Measurements from ENCODE around the gene DIP2C.
"Not testable (repeated sequence)": the region's sequence is repeated elsewhere in the genome, so short reads cannot be mapped to it uniquely, and the experiment has no call there.

Gene DIP2C

GRCh38 chr10:673492-673891 is 16.0 kb downstream of the DIP2C start:
- no peak for DNase-seq

GRCh38 chr10:672992-673391 is 16.5 kb downstream of the DIP2C start:
- no peak for DNase-seq

DNA sequence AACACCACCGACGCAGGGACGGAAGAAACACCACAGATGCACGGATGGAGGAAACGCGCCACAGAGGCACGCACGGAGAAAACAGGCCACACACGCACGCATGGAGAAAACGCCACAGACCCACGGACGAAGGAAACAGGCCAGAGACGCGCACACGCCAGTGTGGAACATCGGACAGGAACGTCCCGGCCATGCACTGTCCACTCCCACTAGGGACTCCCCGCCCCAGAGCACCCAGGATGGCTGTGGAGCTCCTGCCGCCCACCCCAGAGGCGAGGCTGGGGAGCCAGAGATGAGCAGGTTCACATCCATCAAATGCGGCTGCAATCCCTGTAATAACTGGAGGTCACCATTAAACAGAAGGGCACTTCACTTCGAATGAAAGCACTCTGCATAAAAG is 17.3 kb downstream of the DIP2C start:
- DNase-seq = no peak

- DNase-seq = no peak
These were observed 18.5 kb downstream of the DIP2C start for GRCh38 chr10:670990-671389.

DNA sequence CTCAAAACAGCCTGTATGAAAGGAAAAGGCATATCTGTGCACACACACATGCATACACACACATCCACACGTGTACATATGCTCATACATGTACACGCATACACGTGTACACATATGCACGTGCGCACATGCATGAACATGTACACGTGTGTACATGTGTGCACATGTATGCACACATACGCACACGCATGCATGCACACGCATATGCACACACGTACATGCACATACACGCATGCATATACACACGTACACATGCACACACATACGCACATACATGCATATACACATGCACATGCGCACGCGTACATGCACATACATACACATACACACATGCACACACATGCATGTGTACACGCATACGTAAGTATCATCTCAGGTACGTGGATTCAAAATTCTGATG is 19.4 kb downstream of the DIP2C start:
- no peak for DNase-seq

- no peak for DNase-seq
These were observed 20.5 kb downstream of the DIP2C start for GRCh38 chr10:668786-669485.

- no peak for DNase-seq
These were observed 21.8 kb downstream of the DIP2C start for GRCh38 chr10:667602-668143.

DNA sequence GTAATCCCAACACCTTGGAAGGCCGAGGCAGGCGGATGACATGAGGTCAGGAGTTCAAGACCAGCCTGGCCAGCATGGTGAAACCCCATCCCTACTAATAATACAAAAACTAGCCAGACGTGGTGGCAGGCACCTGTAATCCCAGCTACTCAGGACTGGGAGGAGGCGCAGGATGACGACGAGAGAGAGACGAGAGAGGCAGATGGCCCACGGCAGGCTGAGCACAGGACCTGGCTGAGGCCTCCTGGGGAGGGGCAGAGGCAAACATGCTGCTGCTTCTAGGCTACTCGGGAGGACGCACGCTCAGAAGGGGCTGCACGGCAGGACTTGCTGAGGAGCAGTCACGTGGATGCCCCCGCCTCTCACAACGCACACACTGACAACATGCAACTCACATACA is 22.4 kb downstream of the DIP2C start:
- no peak for DNase-seq

DNA sequence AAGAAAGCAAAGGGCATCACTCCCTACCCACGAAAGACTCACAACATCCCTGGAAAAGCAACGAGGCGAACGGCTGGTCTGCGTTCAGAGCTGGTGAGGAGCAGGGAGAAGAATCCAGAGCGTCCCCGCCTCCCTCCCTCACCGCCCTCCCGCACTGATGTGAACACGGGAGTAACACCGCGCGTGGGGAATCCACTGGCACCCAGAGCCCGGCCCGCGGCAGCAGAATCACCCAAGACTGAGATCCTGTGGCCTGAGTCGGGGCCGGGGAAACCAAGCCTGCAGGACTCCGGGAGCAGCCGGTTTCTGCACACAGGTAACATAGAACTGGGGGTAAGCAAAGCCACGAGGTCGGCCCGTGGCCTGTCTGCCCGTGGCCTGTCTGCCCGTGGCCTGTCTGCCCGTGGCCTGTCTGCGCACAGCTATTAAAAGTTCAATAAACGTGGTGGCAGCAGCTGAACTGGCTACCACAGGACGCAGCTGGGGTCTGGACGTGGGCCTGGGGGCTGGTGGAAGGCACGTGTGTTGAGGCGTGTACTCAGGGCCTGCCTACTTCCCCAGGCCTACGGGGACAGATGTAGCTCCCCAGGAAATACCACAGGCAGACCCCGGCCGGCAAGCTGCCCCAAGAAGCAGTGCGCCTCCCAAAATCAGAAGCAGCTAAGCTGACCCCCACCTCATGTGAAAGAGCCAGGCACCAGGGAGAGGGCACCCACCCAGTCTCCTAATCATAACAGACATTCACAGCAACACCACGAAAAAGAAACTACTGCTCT is 23.0 kb downstream of the DIP2C start:
- DNase-seq = no peak

- no peak for DNase-seq
These were observed 23.8 kb downstream of the DIP2C start for GRCh38 chr10:665579-666091.

- DNase-seq = no peak
These were observed 24.6 kb downstream of the DIP2C start for GRCh38 chr10:664893-665292.

DNA sequence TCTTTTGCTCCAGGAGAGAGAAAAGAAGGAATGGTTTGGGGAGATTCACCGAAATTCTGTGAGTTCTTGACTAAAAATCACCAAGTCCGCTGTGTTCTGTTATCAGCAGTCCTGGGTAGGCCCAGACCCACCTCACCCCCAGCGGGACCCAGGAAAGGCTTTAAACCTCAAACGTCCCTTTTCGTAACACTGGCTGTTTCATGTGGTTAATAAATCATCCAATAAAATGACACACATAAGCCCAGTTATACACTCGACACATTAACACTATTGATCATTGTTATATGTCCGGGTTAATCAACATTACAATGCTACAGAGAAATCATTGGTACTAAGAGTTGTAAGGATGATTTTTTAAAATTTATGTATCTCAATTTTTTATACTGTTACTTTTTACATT is 25.2 kb downstream of the DIP2C start:
- DNase-seq = no peak

- DNase-seq = no peak
These were observed 25.6 kb downstream of the DIP2C start for GRCh38 chr10:663831-664251.

DNA sequence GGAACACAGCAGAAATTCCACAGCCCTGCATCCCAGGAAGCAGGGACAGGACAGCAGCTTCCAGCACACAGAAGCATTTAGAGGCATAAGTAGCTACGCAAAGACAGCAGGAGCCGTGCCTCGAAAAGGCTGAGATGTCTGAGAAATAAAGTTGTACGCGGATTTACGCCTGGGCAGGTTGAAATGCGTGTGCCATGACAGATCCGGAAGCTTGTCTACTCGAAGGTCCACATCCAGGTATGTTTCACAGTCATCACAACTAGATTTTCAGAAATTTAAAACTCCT is 26.1 kb downstream of the DIP2C start:
- DNase-seq = no peak

DNA sequence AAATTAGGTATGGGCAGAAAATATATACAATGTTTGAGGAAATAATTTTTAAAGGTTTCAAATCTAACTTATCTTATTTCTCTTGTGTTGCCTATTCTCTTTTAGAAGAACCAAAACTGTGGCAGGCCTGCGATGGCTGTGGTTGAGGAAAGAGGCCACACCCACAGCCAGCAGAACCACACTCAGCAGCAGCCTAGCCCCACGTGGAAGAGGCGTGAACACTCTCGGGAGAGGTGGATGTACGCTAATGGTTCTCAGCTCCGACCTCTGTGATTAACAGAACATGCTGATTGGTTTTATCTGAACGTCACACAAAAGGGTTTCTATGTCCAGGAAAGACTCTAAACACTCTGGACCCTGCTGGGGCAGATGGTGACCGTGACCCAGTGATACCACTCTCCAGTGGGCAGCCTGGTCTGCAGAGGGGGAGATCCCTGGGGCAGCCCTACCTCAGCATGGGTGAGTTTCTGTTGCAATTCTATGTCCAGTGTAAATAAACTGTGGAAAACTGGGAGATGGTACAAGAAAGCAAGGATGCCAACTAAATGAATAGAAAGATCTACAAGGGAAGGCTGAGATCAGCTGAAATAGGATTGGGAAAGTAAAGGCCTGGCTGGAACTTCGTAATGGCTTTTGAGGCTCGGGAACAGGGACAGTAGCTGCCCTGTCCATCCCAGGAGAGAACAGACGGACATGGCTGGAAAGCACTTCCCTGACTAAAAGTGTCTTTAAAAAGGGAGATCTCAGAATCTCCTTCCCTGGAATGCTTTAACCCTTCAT is 26.6 kb downstream of the DIP2C start:
- DNase-seq = no peak

GRCh38 chr10:662223-662605 is 27.3 kb downstream of the DIP2C start:
- DNase-seq = no peak

DNA sequence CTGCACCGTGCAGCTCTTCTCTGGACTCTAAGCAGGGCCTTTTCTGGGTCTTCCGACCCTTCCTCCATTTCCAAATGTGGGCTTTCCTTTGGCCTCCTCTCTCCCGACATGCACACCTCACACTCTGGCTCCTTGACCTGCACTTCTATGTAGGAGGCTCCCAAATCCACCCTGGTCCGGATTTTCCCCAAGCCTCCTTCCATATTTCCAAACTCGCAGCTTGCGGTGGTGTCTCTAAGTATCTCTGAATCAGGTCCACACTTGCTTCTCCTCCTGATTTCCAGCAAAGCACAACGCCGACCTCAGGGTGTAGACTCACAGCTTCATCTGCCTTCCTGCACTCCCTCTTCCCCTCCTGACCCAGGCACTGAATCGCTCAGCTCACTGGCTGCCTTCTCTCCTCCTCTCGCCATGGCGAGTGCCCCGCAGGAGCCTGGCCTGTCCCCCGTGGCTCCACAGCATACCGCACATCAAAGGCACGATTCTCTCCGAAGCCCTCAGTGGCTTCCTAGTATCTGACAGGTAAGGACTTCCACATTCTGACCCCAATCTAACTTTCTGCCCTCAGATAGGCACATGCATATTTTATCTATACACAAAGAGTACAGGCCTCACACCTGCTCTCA is 27.8 kb downstream of the DIP2C start:
- DNase-seq = no peak

DNA sequence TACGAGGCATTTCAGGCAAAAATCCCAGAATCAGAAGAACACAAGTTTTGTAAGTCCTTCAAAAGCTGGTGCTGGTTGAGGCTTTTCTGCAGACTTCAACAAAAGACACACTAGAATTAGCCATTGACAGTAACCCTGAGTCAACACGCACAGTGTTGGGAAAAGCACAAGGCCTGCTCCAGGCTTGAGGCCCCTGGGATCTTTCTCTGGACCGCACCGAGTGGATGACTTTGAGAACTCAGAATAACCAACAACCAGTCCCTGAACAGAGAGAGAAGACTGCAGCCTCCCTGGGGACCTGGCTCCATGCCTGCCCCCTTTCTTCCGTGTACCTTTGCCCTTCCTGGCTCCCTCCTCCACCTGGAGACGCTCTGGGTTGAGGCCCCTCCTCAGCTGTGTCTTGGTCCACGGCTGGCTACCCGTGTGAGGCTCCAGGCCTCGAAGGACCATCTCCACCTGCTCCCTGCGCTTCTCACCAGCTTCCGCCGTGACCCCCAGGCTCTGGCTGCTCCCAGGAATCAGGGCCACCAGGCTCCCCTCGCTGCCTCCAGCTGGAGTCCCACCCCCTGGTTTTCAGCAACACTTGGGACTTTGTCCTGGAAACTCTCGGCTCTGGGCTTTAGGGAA is 28.4 kb downstream of the DIP2C start:
- no peak for DNase-seq

- no peak for DNase-seq
These were observed 29.0 kb downstream of the DIP2C start for GRCh38 chr10:660413-660969.

- DNase-seq = no peak
These were observed 29.8 kb downstream of the DIP2C start for GRCh38 chr10:659688-660141.

GRCh38 chr10:657816-658350 is 31.6 kb downstream of the DIP2C start:
- DNase-seq = not testable (repeated sequence)

GRCh38 chr10:656883-657282 is 32.6 kb downstream of the DIP2C start:
- DNase-seq = no peak
